ENCODE data around the gene NGLY1. TPM values are rescaled to one million over a fixed set of nuclear protein-coding genes. Genes with fewer than 3 reads are reported as not detected.

NGLY1 gene
- total RNA-seq, 1 donor: 36.3 TPM

- H3K4me3 ChIP-seq (ENCODE audit: low read depth, low read length): no peak overlapping the region
- no peak for DNase-seq (ENCODE audit: low read depth)
- no peak for TF ChIP-seq CTCF (IDR thresholded peaks at IDR 0.05; ENCODE audit: insufficient read depth, low read depth, low read length)
Observed at GRCh38 chr3:25723802-25724201, 59.4 kb downstream of the NGLY1 start.

GRCh38 chr3:25719321-25719720 is 63.9 kb downstream of the NGLY1 start:
- TF ChIP-seq CTCF (IDR thresholded peaks at IDR 0.05; ENCODE audit: insufficient read depth, low read depth, low read length): no peak
- no peak for DNase-seq (ENCODE audit: low read depth)
- H3K4me3 ChIP-seq (ENCODE audit: low read depth, low read length): no peak overlapping the region

- no peak for TF ChIP-seq CTCF (IDR thresholded peaks at IDR 0.05; ENCODE audit: insufficient read depth, low read depth, low read length)
- no peak for DNase-seq (ENCODE audit: low read depth)
- no peak overlapping the region for H3K4me3 ChIP-seq (ENCODE audit: low read depth, low read length)
Observed at GRCh38 chr3:25713341-25713985, 69.8 kb downstream of the NGLY1 start.

- no peak overlapping the region for H3K4me3 ChIP-seq (ENCODE audit: low read depth, low read length)
- no peak for DNase-seq (ENCODE audit: low read depth)
- no peak for TF ChIP-seq CTCF (IDR thresholded peaks at IDR 0.05; ENCODE audit: insufficient read depth, low read depth, low read length)
Observed at GRCh38 chr3:25711090-25711489, 72.2 kb downstream of the NGLY1 start.

GRCh38 chr3:25708036-25708435 is 75.2 kb downstream of the NGLY1 start:
- DNase-seq (ENCODE audit: low read depth): no peak
- TF ChIP-seq CTCF (IDR thresholded peaks at IDR 0.05; ENCODE audit: insufficient read depth, low read depth, low read length): no peak
- H3K4me3 ChIP-seq (ENCODE audit: low read depth, low read length): no peak overlapping the region

GRCh38 chr3:25707268-25707926 is 75.8 kb downstream of the NGLY1 start:
- TF ChIP-seq CTCF (IDR thresholded peaks at IDR 0.05; ENCODE audit: insufficient read depth, low read depth, low read length): no peak
- DNase-seq (ENCODE audit: low read depth): no peak
- H3K4me3 ChIP-seq (ENCODE audit: low read depth, low read length): no peak overlapping the region

Measured in fibroblast of villous mesenchyme (primary cell).